Prostate gland (tissue), 2 donors: ENCODE results near the gene SNX13.
A peak's percentile ranks its signal among the peaks of the same experiment; 100 is the strongest.

ENCODE experiments used
- CTCF ChIP-seq, 4 experiments: fragments of 200-600 bp in 2 of 4; fragments of 450-650 bp in 2 of 4; sonication (generic) in 2 of 4; IDR thresholded peaks; 1 replicate in 3 of 4; 2 replicates in 1 of 4; pipeline ENCODE4 v1.5.1; 2016 to 2019; ENCODE audit warnings: antibody characterized with exemption in 4 of 4, mild to moderate bottlenecking in 2 of 4, moderate library complexity in 2 of 4
- POLR2A ChIP-seq: fragments of 450-650 bp; IDR thresholded peaks from one replicate; pipeline ENCODE4 v1.6.1; 2016; ENCODE audit warnings: antibody characterized with exemption, mild to moderate bottlenecking

GRCh38 chr7:17971411-17971810, 31.1 kb upstream of the SNX13 start:
- TF ChIP-seq CTCF (IDR thresholded peaks at IDR 0.05) (peak in 1 of 4 experiments; percentile 13), POLR2A (no peak)
